Activated CD4-positive, alpha-beta T cell treated with anti-CD3 and anti-CD28 coated beads for 1 hour (primary cell): Measurements from ENCODE around the gene SLC37A2.
"Not testable (repeated sequence)": the region's sequence is repeated elsewhere in the genome, so short reads cannot be mapped to it uniquely, and the experiment has no call there.

Experiments used
- DNase-seq: peaks from one replicate; pipeline ENCODE4 v3.0.0-alpha.2; 2020

The SLC37A2 gene

GRCh38 chr11:125062931-125063428 lies at the start of gene SLC37A2:
Gene SLC37A2, plus strand, starts transcription at chr11:125063305. Its CDS starts 63 bp downstream, at chr11:125063368.
- no peak for DNase-seq

DNA sequence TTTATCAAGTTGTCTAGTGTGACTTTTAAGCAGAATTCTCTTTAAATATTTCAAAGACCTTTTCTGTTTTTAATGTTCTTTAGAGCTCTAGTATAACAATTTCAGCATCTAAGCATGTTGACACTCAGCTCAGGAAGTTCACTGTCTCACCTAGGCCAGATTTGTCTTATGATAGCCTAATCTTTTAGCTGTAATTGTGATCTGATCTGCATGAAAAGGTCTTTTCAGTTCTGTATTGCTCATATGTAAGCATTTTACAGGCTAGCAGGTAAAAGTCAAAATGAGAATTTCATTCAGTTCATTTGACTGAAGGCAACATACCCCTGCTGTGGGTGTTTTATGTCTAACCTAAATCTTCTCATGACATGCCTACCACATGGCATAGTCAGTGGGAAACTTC lies 46.7 kb upstream of the SLC37A2 start:
- no peak for DNase-seq

- DNase-seq, result no peak
These were observed 42.8 kb upstream of the SLC37A2 start for GRCh38 chr11:125020342-125020741.

DNA sequence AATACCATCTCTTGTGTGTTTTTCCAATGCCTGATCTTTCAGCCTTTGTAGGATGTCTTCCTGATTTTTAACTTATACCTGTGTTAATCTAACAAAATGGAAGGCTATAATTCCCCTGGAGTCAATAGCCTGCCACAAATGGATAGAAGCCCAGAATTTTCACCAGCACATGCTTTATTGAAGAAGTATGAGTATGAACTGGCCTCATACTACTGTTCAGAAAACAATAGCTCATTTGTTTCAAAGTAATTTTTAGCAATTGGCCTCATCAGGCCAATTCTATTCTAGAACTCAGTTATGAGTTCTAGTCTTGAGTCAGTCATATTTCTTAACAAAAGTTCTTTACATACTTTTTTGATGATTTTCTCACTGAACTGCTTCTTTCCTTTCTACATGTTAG lies 40.6 kb upstream of the SLC37A2 start:
- no peak for DNase-seq

GRCh38 chr11:125025968-125026367 lies 37.1 kb upstream of the SLC37A2 start:
- no peak for DNase-seq

DNA sequence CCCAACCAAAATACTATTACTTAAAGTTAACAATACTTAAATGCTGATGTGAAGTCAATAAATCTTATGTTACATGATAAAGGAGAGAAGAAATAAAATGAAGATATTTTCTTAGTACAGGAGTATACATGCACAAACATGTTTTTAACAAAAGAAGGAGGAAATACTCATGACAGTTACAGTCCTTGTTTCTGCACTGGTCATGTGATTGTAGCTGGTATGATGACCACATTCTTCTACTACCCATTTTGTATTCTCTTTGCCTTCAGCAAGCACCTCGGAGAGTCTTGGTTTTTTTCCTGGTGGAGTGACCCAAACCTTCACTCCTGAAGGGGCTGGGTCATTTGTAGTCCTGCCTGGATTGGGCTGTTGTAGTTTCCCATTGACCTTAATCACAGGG lies 33.7 kb upstream of the SLC37A2 start:
- not testable (repeated sequence) for DNase-seq

GRCh38 chr11:125036933-125037332 lies 26.2 kb upstream of the SLC37A2 start:
- DNase-seq, result no peak

DNA sequence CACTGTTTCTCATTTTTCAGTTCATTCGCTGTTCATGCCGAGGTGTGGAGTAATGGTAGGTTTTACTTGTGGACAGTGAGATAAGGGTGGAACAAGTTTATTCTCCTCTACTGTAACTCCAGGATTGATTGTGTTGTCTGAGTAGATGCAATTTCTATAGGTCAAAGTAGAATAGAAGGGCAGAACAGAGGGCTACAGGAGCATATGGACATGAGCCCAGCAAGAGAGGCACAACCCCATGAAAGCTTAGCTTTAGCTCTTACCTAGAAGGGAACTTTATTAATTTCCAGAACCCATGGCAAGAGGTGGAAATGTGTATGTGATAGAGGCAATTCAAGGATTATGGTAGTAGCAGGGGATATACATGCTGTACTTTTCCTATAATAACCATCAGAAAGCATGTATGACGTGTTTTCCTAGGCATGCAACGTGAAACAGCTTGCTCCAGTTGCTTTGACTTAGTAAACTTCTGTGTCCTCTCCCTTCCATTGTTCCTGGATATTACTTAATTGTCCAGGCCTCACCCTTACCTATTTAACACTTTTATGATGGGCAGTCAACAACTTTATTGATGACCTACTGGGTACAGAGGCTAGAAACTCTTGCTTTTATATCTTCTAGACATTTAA lies 13.8 kb upstream of the SLC37A2 start:
- no peak for DNase-seq

- no peak for DNase-seq
These were observed 11.1 kb upstream of the SLC37A2 start for GRCh38 chr11:125052047-125052446.

GRCh38 chr11:125053167-125053566 lies 9.9 kb upstream of the SLC37A2 start:
- no peak for DNase-seq

DNA sequence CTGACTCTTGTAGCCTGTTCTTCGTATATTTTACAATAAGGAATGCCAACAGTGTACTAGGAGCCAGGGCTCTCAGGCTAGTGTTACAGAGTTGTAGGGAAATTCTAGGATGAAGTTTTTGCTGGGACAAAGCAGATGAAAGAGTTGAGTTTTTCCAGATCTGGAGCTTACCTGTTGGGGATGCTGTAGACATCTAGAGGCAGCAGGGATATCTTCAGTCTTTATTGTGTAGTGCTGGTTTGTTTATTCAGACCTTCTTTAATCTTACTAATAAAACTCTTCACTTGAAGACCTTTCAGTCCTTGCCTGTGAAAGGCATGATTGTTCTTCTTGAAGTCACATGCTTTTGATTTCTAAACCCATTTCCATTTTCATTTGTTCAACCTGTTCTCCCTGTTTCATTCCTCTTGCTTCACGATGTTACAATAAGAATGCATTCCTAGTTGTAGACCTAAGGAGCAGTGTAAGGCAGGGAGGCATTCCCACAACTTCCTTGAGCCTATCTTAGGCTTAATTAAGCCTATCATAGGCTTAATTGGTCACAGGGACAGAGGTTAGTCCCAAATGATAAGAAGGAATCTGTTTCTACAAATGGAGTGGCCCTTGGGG lies 7.9 kb upstream of the SLC37A2 start:
- no peak for DNase-seq

DNA sequence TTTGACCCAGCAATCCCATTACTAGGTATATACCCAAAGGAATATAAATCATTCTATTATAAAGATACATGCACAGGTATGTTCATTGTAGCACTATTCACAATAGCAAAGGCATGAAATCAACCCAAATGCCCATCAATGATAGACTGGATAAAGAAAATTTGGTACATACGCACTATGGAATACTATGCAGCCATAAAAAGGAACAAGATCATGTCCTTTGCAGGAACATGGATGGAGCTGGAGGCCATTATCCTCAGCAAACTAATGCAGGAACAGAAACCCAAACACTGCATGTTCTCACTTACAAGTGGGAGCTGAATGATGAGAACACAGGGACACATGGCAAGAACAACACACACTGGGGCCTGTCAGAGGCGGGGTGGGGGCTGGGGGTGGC lies 7.0 kb upstream of the SLC37A2 start:
- not testable (repeated sequence) for DNase-seq

DNA sequence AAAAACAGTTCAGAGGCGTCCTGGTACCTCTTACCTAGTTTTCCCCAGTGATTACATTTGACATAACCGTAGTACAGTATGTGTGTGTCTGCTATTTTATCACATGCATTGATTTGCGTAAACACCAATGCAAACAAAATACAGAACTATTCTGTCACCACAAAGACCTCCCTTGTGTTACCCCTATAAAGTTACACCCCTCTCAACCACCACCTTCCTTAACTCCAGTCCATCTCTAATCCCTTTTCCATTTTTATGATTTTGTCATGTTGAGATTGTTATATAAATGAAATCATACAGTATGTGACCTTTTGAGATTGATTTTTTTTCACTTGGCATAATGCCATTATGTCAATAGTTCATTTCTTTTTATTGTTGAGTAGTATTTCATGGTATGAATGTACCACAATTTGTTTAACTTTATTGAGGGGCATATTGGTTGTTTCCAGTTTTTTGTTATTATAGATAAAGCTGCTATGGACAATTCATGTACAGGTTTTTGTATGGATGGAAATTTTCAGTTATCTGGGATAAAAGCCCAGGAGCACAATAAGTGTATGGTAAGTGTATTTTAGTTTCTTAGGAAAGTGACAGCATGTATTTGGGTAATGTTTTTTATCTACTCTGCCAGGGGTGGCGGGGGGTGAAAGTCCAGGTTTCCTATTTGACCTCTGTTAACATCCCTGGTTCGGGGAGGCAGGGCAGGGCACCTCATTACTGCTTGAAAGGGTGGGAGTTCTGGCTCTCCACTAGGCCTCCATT lies 6.0 kb upstream of the SLC37A2 start:
- DNase-seq, result no peak

- no peak for DNase-seq
These were observed 5.5 kb upstream of the SLC37A2 start for GRCh38 chr11:125057693-125058016.

DNA sequence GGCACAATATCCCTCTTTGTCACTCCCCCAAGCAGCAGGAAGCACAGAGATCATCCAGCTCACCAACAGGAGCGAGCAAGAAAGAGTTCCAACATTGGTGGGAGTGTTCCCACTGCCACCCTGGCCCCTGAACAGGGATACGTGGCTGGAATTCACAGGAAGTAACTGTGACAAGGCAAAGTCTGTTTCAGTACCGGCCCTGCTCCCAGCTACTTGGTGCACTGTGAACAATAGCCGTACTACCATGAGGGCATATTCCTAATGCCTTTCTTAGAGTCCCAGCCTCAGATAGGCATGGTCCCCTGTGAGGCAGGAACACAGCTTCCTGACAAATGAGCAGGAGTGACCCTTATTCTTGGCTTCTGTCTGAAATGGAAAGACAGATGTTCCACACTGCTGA lies 1.8 kb upstream of the SLC37A2 start:
- no peak for DNase-seq

DNA sequence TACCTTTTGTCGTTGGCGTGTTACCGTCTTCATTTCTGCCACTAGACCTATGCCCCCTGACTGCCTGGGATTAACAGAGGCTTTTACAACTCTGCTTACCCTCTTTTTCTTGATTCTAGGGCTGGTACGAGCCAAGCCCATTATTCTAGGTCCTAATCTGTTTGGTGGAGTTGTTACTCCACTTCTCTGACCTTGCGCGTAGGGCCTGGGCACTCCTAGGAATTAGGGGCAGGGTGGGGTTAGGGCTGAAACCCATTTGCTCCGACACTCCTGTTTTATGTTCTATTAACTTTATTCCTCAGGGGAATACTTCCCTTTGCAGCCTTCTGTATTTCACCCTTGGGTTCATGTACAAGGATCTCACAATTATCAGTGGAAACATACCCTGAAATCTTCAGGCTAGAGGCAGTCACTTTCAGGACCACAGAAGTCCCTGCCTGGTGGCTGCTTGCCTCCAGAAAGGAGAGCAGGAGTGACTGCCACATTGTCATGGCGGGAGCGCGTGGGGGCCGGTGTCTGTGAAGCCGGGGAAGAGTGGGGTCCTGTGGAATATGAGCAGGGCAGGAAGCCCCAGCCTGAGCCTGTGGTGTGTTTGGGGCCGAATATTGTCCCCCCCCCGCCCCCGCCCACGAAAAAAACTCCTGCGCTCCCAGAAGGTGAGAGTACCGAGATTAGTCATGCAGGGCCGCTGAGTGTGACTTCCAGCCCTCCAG lies 731 bp upstream of the SLC37A2 start:
- no peak for DNase-seq

DNA sequence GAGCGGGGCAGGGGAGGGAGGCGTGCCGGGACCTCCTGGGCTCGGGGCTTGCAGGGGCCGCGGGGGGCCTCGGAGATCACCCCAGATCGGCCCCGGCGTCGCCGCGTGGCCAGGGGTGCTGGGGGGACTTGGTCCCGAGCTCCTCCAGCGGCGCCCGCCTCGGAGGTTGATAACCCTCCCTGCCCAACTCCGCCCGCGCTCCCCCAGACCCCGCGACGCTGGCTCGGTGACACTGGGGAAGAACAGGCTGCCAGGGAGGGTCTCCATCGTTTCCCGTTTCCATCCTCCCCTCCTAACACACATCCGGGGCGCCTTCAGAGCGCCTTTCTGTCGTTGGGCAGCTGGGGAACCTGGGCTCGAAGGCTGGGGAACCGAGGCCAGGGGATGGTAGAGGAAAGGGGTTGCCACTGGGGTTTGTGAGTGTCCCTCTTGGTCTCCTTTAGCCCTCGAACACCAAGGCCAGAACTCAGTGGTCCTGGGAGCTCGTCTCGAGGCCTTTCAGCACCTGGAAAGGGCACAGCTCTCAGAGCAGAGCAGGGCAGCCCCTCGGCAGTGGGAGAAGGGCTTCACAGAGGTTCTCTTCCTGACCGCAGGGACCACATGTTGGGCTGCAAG lies 431 bp downstream of the SLC37A2 start:
- no peak for DNase-seq

DNA sequence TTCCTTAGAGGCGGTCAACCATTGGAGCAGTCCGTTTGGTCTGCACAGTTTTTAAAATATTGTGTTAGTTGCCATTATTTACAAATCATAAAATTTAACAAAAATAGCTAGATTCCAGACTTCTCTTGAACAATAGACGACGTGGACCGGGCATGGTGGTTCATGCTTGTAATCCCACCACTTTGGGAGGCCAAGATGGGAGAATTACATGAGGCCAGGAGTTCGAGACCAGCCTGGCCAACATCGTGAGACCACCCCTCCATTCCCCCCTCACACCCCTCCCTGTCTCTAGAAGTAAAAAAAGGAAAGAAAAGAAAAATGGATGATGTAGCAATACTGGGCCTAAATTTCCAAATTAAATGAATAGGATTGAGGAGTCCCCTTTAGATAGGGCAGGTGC lies 965 bp downstream of the SLC37A2 start:
- no peak for DNase-seq

GRCh38 chr11:125068368-125068767 lies 5.3 kb downstream of the SLC37A2 start:
- no peak for DNase-seq

GRCh38 chr11:125069008-125069407 lies 5.9 kb downstream of the SLC37A2 start:
- no peak for DNase-seq

DNA sequence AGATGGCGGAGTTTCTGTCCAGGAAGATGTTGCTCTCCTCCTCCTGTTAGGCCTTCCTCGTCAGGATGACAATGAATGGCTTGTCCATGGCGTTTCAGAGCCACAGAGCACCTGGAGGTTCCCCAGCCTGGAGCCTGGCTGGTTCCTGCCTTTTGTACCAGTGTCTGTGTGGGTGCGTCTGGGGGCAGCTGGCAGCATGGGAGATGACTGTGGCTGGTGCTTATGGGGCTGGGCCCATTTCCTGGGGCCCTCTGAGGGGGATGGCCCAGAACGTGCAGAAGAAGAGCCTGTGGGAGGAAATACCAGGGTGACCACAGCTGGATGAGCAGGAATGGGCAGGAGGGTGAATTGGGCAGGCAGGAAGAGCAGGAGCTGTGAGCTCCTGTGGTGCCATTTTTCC lies 6.7 kb downstream of the SLC37A2 start:
- no peak for DNase-seq

GRCh38 chr11:125070699-125071254 lies 7.7 kb downstream of the SLC37A2 start:
- no peak for DNase-seq

- DNase-seq, result no peak
These were observed 8.3 kb downstream of the SLC37A2 start for GRCh38 chr11:125071435-125071834.
